Activated T-cell treated with anti-CD3 and anti-CD28 coated beads for 48 hours (primary cell): ENCODE measurements around the gene NTRK2.

Experiments
- DNase-seq: peaks from one replicate; pipeline ENCODE4 v3.0.0-alpha.2; 2020; ENCODE audit warnings: low read depth

Gene NTRK2

GRCh38 chr9:84681516-84682285 lies 12.2 kb downstream of the NTRK2 start:
- DNase-seq = no peak

GRCh38 chr9:84686068-84686467 lies 16.5 kb downstream of the NTRK2 start:
- DNase-seq = no peak

- DNase-seq = no peak
Measured at GRCh38 chr9:84688956-84689355, 19.4 kb downstream of the NTRK2 start.

- no peak for DNase-seq
Measured at GRCh38 chr9:84691634-84692033, 22.1 kb downstream of the NTRK2 start.

GRCh38 chr9:84694248-84694647 lies 24.7 kb downstream of the NTRK2 start:
- no peak for DNase-seq

- DNase-seq = no peak
Measured at GRCh38 chr9:84697042-84697441, 27.5 kb downstream of the NTRK2 start.

- DNase-seq = peak; percentile 36
Measured at GRCh38 chr9:84697509-84698114, 28.1 kb downstream of the NTRK2 start.

GRCh38 chr9:84698323-84698722 lies 28.8 kb downstream of the NTRK2 start:
- no peak for DNase-seq

GRCh38 chr9:84699984-84700383 lies 30.5 kb downstream of the NTRK2 start:
- no peak for DNase-seq

- DNase-seq = no peak
Measured at GRCh38 chr9:84701801-84702200, 32.3 kb downstream of the NTRK2 start.

- no peak for DNase-seq
Measured at GRCh38 chr9:84702471-84702870, 32.9 kb downstream of the NTRK2 start.

GRCh38 chr9:84703793-84704192 lies 34.3 kb downstream of the NTRK2 start:
- no peak for DNase-seq

GRCh38 chr9:84705128-84705527 lies 35.6 kb downstream of the NTRK2 start:
- DNase-seq = no peak

- DNase-seq = no peak
Measured at GRCh38 chr9:84708400-84708799, 38.9 kb downstream of the NTRK2 start.

GRCh38 chr9:84709056-84709455 lies 39.5 kb downstream of the NTRK2 start:
- DNase-seq = no peak

GRCh38 chr9:84710701-84711397 lies 41.3 kb downstream of the NTRK2 start:
- no peak for DNase-seq

GRCh38 chr9:84711398-84711777 lies 41.9 kb downstream of the NTRK2 start:
- DNase-seq = no peak

GRCh38 chr9:84711936-84712335 lies 42.4 kb downstream of the NTRK2 start:
- DNase-seq = no peak

GRCh38 chr9:84716217-84716616 lies 46.7 kb downstream of the NTRK2 start:
- no peak for DNase-seq

GRCh38 chr9:84718476-84718875 lies 48.9 kb downstream of the NTRK2 start:
- DNase-seq = no peak

- no peak for DNase-seq
Measured at GRCh38 chr9:84722388-84722989, 53.0 kb downstream of the NTRK2 start.

- no peak for DNase-seq
Measured at GRCh38 chr9:84723426-84723825, 53.9 kb downstream of the NTRK2 start.

GRCh38 chr9:84731696-84732095 lies 62.2 kb downstream of the NTRK2 start:
- DNase-seq = no peak
